Stimulated activated CD8-positive, alpha-beta memory T cell treated with anti-CD3 and anti-CD28 coated beads, Interleukin-12 subunit alpha, Interleukin-12 subunit beta, amount 100 ng/mL, for 4 hours (primary cell): ENCODE measurements around the gene SARDH.

Source experiments
- DNase-seq: peaks from one replicate; pipeline ENCODE4 v3.0.0-alpha.2; 2020; ENCODE audit warnings: low read depth

SARDH gene

GRCh38 chr9:133647148-133647547, 91.0 kb downstream of the SARDH start:
- DNase-seq: no peak

DNA sequence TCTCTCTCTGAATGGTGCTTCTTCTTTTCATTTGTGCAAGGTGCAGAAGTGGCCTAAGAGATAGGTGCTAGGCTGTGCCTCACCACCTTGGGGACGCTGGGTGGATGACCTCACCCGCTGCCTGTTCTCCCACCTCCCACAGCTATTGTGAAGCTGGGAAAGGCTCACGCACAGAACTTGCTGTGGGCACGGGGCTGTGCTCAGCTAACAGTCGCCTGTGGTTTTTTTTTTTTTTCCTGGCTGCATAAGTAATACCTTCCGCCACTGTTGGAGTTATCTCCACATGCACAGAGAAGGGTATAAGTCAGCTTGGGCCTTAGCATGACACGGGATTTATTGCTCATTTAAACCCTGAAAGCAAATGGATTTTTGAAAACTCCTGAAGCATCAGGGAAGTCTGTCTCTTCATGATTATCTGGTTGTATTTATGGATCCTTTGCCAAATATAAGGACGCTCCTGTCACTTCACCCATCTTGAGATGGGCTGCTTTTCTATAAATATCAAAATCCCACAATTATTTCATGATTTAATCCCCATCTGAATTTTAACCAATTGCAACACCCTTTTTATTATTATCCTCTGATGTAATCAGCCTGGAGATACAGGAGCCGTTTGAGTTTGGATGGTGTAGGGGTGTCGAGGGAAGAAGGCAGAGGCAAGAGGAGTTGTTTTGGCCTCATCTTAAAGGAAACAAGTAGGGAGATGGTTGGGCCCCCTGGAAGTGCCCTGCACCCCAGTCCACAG, 93.0 kb downstream of the SARDH start:
- DNase-seq: no peak

DNA sequence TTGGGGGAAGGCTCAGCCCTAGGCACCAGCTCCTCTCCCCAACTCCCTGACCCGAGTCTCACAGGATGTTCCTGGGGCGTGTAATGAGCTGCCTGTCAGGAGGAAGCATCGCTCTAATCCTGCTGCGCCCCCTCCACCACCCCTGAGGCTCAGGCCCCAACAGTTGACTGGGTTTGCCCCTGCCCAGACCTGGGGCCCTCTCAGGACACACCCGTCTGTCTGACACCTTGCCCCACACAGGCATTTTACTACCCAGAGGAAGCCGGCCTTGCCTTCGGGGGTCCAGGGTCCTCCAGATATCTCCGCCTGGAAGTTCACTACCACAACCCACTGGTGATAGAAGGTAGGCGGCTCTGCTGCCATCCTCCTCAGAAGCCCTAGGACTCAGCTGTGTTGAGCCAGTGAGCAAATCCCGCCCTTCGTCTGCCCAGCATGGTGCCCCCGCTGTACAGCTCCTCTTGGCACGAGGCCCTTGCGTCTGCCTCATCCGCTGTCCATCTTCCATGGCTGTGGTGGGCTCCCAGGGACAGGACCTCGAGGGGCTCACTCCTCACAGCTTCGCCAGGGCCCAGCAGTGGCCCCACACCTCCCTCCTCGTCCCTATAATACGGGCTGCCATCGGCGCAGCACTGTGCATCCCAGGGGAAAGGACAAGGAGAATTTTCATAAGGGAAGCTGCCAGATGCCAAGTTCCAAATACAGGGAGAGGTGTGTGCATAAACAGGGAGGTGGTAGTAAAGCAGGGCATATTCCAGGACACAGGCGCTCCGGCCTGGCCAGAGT, 94.0 kb downstream of the SARDH start:
- no peak for DNase-seq

- DNase-seq: no peak
Observed at GRCh38 chr9:133643362-133643755, 94.8 kb downstream of the SARDH start.

GRCh38 chr9:133642708-133643361, 95.3 kb downstream of the SARDH start:
- DNase-seq: no peak

- no peak for DNase-seq
Observed at GRCh38 chr9:133641861-133642595, 96.1 kb downstream of the SARDH start.

- no peak for DNase-seq
Observed at GRCh38 chr9:133641396-133641655, 96.8 kb downstream of the SARDH start.

- no peak for DNase-seq
Observed at GRCh38 chr9:133640580-133641395, 97.4 kb downstream of the SARDH start.

- no peak for DNase-seq
Observed at GRCh38 chr9:133640160-133640559, 98.0 kb downstream of the SARDH start.

- DNase-seq: no peak
Observed at GRCh38 chr9:133639613-133640012, 98.5 kb downstream of the SARDH start.

GRCh38 chr9:133638711-133639110, 99.4 kb downstream of the SARDH start:
- no peak for DNase-seq

DNA sequence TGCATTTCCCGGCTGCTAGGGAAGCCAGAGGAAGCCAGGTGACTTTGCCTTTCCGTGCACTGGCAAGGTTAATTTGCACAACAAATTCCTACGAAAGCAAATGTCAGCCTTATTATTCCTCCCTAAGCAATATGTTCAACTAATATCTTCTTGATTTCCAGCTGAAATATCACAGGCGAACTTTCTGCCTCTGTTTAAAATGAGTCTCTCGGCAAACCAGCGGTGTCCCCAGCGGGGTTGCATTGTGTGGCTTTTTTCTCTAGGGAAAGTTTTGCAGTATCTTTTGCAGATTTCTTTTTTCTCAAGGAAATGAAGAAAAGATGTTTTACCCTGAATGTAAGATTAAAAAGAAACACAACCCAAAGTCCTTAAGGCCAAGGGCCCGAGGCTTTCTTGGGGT, 100.1 kb downstream of the SARDH start:
- DNase-seq: no peak

- DNase-seq: no peak
Observed at GRCh38 chr9:133637451-133638055, 100.6 kb downstream of the SARDH start.

DNA sequence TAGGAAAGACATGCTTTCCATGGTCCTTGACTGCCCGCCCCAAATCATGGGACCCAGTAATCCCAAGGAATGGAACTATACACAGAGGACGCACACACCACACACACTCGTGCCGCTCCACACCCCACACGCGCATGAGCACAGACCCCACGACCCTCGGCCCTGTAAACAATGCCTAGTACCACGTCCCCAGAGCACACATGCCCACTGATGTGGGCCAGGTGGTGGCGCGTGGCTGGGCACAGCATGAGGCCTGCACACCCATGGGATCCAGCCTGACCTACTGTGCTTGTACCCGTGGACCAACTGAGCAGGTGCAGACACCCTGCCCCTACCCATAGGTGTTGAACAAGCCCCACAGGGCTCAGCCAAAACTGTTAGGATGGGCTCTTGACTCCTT, 101.2 kb downstream of the SARDH start:
- DNase-seq: no peak

DNA sequence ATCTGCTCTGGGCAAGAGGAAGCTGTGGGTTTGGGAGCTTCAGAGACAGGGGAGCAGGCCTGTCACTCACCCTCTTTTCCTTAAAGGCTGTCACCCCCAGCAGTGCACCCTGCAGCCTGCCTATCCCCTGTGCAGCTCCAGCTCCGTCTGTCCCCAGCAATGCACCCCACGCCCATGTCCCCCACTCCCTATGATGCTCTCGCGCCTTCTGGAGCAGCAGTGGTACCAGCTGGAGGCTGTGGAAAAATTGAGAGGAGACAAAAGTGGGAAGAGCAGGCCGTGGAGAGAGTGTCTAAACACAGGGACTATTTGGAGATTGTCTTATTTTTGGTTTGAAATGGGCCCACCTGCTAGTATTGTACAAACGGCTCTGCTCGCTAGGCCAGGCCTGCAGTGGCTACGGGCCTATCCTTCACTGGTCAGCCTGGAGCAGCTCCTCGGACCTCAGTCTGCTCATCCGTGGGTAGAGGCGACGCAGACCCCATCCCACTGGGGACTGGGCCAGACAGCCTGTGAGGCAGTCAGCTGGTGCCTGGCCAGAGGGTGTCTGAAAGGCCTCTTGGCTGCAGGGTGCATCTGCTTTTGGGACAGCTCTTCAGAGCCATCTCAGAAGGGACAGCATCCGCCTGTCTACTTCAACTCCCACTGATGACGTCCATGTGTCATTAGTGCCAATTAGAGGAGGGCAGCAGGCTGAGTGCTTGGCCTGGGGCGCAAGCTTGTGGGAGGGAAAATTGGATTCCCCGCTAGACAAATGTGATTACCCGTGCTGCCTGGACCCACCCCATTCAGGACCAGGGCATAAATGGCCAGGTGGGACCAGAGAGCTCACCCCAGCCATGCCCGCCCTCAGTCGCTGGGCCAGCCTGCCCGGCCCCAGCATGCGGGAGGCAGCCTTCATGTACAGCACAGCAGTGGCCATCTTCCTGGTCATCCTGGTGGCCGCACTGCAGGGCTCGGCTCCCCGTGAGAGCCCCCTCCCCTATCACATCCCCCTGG, 102.3 kb downstream of the SARDH start, which contains the start of gene DBH:
TSS of gene DBH (plus strand) at position 831 of the 999 bp plus-strand sequence. CDS start at position 840, 9 bp downstream.
- no peak for DNase-seq

DNA sequence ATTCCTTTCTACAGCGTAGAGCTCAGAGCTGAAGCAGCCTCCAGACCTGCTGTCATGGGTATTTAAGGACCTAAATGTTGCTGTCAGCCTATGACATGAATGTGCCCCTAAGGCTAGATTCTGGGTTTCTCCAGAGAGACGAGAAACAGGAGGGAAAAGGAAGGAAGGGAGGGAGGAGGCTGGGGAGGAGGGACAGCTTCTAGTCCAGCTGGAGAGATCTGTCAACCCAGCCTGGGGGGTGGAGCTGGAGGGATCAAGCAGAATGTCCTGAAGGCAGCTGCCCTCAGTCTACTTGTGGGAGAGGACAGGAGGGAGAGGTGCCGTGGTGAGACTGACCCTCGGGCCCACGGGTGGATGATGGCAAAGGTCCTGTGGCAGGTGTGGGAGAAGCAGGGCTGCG, 103.1 kb downstream of the SARDH start:
- no peak for DNase-seq

- DNase-seq: no peak
Observed at GRCh38 chr9:133634081-133634691, 104.0 kb downstream of the SARDH start.

DNA sequence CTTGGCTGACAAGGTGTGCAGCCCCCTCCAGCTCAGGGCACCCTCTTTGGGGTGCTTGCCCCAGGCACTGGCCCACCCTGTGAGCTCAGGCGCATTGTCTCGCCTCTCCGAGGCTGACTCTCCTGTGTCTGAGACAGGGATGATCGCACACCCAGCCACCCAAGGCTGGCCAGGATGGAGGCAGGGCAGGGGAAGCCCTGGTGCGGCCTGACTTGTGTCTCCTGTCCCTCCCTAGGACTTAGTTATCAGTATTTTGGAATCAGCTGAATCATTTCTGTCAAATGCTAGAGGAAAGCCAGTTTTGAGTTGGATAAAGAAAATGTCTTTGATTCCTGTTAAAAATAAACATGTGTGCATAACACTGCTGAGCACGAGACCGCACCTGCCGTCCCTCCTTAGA, 104.5 kb downstream of the SARDH start:
- DNase-seq: no peak
